ENCODE data around the gene FYB2.

DNA sequence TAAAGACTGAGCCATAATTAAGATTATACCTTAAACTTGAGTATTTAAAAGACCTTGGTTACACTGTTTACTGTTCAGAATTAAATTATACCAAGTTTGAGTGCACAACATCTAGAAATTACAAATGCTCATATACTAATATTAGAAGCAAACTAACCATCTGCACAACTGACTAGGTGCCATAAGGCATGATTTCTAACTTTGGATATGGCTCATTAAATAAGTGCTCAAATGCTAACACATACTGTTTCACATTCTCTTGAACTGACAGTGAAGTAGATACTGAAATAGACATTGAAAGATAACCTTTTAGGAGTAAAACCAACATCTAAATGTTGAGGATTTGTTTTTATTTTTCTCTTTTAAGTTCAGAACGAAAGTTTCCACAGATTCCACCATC is 100.0 kb downstream of the FYB2 start:
- TF ChIP-seq, protein P1, sequence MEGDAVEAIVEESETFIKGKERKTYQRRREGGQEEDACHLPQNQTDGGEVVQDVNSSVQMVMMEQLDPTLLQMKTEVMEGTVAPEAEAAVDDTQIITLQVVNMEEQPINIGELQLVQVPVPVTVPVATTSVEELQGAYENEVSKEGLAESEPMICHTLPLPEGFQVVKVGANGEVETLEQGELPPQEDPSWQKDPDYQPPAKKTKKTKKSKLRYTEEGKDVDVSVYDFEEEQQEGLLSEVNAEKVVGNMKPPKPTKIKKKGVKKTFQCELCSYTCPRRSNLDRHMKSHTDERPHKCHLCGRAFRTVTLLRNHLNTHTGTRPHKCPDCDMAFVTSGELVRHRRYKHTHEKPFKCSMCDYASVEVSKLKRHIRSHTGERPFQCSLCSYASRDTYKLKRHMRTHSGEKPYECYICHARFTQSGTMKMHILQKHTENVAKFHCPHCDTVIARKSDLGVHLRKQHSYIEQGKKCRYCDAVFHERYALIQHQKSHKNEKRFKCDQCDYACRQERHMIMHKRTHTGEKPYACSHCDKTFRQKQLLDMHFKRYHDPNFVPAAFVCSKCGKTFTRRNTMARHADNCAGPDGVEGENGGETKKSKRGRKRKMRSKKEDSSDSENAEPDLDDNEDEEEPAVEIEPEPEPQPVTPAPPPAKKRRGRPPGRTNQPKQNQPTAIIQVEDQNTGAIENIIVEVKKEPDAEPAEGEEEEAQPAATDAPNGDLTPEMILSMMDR (IDR thresholded peaks at IDR 0.05): no peak
- TF ChIP-seq POLR2A (IDR thresholded peaks at IDR 0.05): no peak
